HCT116 (cell line): ENCODE measurements around the gene MYL12B. TPM values are rescaled to one million over a fixed set of nuclear protein-coding genes. Genes with fewer than 3 reads are reported as not detected.

Source experiments
- ATAC-seq: fragments of 200-7000 bp; cut with Tn5 transposase; 2 replicates; pipeline ENCODE4 v1.9.1; 2020; ENCODE audit warnings: mild to moderate bottlenecking, moderate library complexity
- BruUV-seq: library from RNA; stranded (reverse); fragments of 400-500 nt; replicated peaks from 2 replicates; lab custom pipeline; 2021; lab: Mats Ljungman, UMichigan
- CTCF ChIA-PET: fragments of 300-600 bp; sonication (Branson Sonifier 250); formaldehyde crosslinking; loops from one replicate; lab custom pipeline; 2021; ENCODE audit warnings: antibody characterized with exemption; lab: Charles Lee
- POLR2A ChIA-PET: fragments of 300-600, 350-600 bp; sonication (Branson Sonifier 250); formaldehyde crosslinking; loops from one replicate; lab custom pipeline; 2021; ENCODE audit warnings: antibody characterized with exemption; lab: Charles Lee
- RAD21 ChIA-PET, 2 experiments: fragments of 300-600 bp; sonication (Branson Sonifier 250); formaldehyde crosslinking; loops; one replicate each; lab custom pipeline; 2023; ENCODE audit warnings: low total read pairs in 2 of 2; ENCODE audit not compliant: uncharacterized antibody in 2 of 2, unreplicated experiment in 2 of 2, low non-redundant PET in 1 of 2; lab: Charles Lee
- DNase-seq: peaks from one replicate; pipeline ENCODE4 v3.0.0-alpha.2; 2010; ENCODE audit warnings: low read depth, low spot score
- H2AFZ ChIP-seq: fragments of 200-600 bp; shearing (Covaris generic), sonication (generic); 2 replicates; pipeline ENCODE4 v1.6.1; 2017; ENCODE audit warnings: low read depth, mixed run types, mixed read lengths, antibody characterized with exemption, low read length; ENCODE audit not compliant: poor library complexity, severe bottlenecking
- H3K27ac ChIP-seq: 2 replicates; pipeline ENCODE4 v1.5.1; 2012; ENCODE audit warnings: low read depth, low read length
- H3K27me3 ChIP-seq: fragments of 200-600 bp; sonication (generic); 2 replicates; pipeline ENCODE4 v1.6.1; 2016; ENCODE audit warnings: mixed run types, low read length, mixed read lengths; ENCODE audit not compliant: insufficient read depth
- H3K36me3 ChIP-seq, 2 experiments: fragments of 200-500 bp in 1 of 2; fragments of 200-600 bp in 1 of 2; sonication (Bioruptor generic) in 1 of 2; sonication (generic) in 1 of 2; 2 replicates each; pipeline versions ENCODE4 v1.5.1 to v1.6.1; 2014 to 2016; ENCODE audit warnings: low read length in 2 of 2, inconsistent platforms in 1 of 2, mixed read lengths in 1 of 2, mixed run types in 1 of 2; ENCODE audit not compliant: insufficient read depth in 2 of 2, control insufficient read depth in 1 of 2
- H3K4me1 ChIP-seq, 2 experiments: fragments of 200-600 bp in 1 of 2; sonication (generic) in 1 of 2; 2 replicates each; pipeline versions ENCODE4 v1.5.1 to v1.6.1; 2012 to 2017; ENCODE audit warnings: low read length in 2 of 2, inconsistent platforms in 1 of 2, mild to moderate bottlenecking in 1 of 2, mixed read lengths in 1 of 2, mixed run types in 1 of 2, moderate library complexity in 1 of 2; ENCODE audit not compliant: insufficient read depth in 2 of 2, control insufficient read depth in 1 of 2
- H3K4me2 ChIP-seq: fragments of 200-600 bp; sonication (generic); 2 replicates; pipeline ENCODE4 v1.6.1; 2017; ENCODE audit warnings: mixed run types, low read length, mixed read lengths
- H3K4me3 ChIP-seq, 2 experiments: fragments of 200-600 bp in 1 of 2; sonication (generic) in 1 of 2; replicated peaks in 1 of 2; 2 replicates each; pipeline ENCODE4 v1.5.1; 2011 to 2016; ENCODE audit warnings: low read length in 2 of 2, control low read depth in 1 of 2, low read depth in 1 of 2, mild to moderate bottlenecking in 1 of 2, mixed read lengths in 1 of 2, mixed run types in 1 of 2
- H3K79me2 ChIP-seq: fragments of 200-600 bp; sonication (generic); 2 replicates; pipeline ENCODE4 v1.6.1; 2017; ENCODE audit warnings: mild to moderate bottlenecking, mixed run types, low read length, moderate library complexity, mixed read lengths; ENCODE audit not compliant: insufficient read depth
- H3K9ac ChIP-seq: fragments of 200-600 bp; sonication (generic); 2 replicates; pipeline ENCODE4 v1.6.1; 2016; ENCODE audit warnings: low read length, mixed read lengths
- H3K9me2 ChIP-seq: fragments of 200-600 bp; sonication (generic), shearing (Covaris generic); 2 replicates; pipeline ENCODE4 v1.6.1; 2017; ENCODE audit warnings: mixed run types, mild to moderate bottlenecking, moderate library complexity; ENCODE audit not compliant: insufficient read depth
- H3K9me3 ChIP-seq, 2 experiments: fragments of 200-500 bp in 1 of 2; fragments of 200-600 bp in 1 of 2; sonication (Bioruptor generic) in 1 of 2; sonication (generic) in 1 of 2; 2 replicates each; pipeline ENCODE4 v1.6.1; 2014 to 2017; ENCODE audit warnings: low read length in 2 of 2, mixed read lengths in 2 of 2, inconsistent platforms in 1 of 2, low read depth in 1 of 2, mild to moderate bottlenecking in 1 of 2, mixed run types in 1 of 2, moderate library complexity in 1 of 2; ENCODE audit not compliant: control insufficient read depth in 1 of 2, insufficient read depth in 1 of 2
- H4K20me1 ChIP-seq: fragments of 200-600 bp; sonication (generic), shearing (Covaris generic); 2 replicates; pipeline ENCODE4 v1.6.1; 2017; ENCODE audit warnings: mixed run types, mild to moderate bottlenecking, moderate library complexity; ENCODE audit not compliant: insufficient read depth
- CBX3 ChIP-seq: IDR thresholded peaks from 2 replicates; pipeline ENCODE4 v1.6.1; 2012; ENCODE audit warnings: low read depth
- CEBPB ChIP-seq: IDR thresholded peaks from 2 replicates; pipeline ENCODE4 v1.6.1; 2012; ENCODE audit warnings: low read depth
- EZH2phosphoT487 ChIP-seq: fragments of 200-600 bp; IDR thresholded peaks from 2 replicates; pipeline ENCODE4 v1.6.1; 2018; ENCODE audit warnings: antibody characterized with exemption, borderline replicate concordance
- JUND ChIP-seq: IDR thresholded peaks from 2 replicates; pipeline ENCODE4 v1.6.1; 2012
- RAD21 ChIP-seq: IDR thresholded peaks from 2 replicates; pipeline ENCODE4 v1.6.1; 2012; ENCODE audit warnings: low read depth, mild to moderate bottlenecking
- REST ChIP-seq: IDR thresholded peaks from 2 replicates; pipeline ENCODE4 v1.6.1; 2012; ENCODE audit warnings: low read depth
- SIN3A ChIP-seq: IDR thresholded peaks from 2 replicates; pipeline ENCODE4 v1.6.1; 2012; ENCODE audit warnings: low read depth
- SP1 ChIP-seq: IDR thresholded peaks from 2 replicates; pipeline ENCODE4 v1.6.1; 2012; ENCODE audit warnings: low read depth
- TCF7L2 ChIP-seq: IDR thresholded peaks from 2 replicates; pipeline ENCODE4 v1.7.0; 2011; ENCODE audit warnings: borderline replicate concordance, inconsistent platforms; ENCODE audit not compliant: insufficient read depth, insufficient read length; ENCODE audit errors: extremely low read depth
- ZBTB33 ChIP-seq: IDR thresholded peaks from 2 replicates; pipeline ENCODE4 v1.6.1; 2011; ENCODE audit warnings: mild to moderate bottlenecking, low read length, moderate library complexity; ENCODE audit not compliant: insufficient replicate concordance; ENCODE audit errors: extremely low read depth
- ZFX ChIP-seq: fragments of 450-650 bp; IDR thresholded peaks from 2 replicates; pipeline ENCODE4 v1.6.1; 2017
- ZNF274 ChIP-seq: fragments of 200-500 bp; sonication (Bioruptor generic); IDR thresholded peaks from 2 replicates; pipeline ENCODE4 v1.6.1; 2014; ENCODE audit warnings: mild to moderate bottlenecking, low read depth, low read length, inconsistent platforms
- intact Hi-C: fragments of 100-400 bp; cut with micrococcal nuclease; formaldehyde crosslinking; loops from 2 replicates; pipeline ENCODE4 v1.10.0; 2022
- total RNA-seq: library from RNA; stranded (reverse); gene quantifications from one replicate; pipeline ENCODE4 v1.2.1, GENCODE V29; 2021; ENCODE audit not compliant: unreplicated experiment
- TF ChIP-seq, protein P1 (sequence below): IDR thresholded peaks from 2 replicates; pipeline ENCODE4 v1.6.1; 2012

The MYL12B gene
- total RNA-seq, 1 experiment from 2014 or later: 403 TPM

DNA sequence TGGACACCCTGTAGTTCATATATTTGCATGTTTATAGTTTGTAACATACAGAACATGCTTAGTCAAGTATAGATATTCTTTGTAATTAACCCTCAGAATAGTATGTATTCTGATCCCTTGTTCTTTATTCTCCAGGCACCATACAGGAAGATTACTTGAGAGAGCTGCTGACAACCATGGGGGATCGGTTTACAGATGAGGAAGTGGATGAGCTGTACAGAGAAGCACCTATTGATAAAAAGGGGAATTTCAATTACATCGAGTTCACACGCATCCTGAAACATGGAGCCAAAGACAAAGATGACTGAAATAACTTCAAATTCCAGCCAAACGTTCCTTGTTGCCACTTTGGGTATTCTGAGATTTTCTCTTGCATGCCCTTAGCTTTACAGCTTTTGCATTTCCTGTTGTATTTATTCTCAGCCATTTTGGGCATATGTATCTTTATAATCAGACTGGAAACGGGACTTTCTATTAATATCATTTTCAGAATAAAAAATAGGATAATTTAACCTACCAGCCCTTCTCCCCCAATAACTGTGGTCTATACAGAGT, 6.2 kb upstream of the MYL12B start:
- POLR2A ChIA-PET: no interaction called here
- Histone ChIP-seq H3K36me3 (peaks cover 42 to 52% of the 10 kb centered on the region in 2 experiments; a peak in 3 of 4 replicates), H3K4me3 (no peak overlapping the region), H3K9me2 (no peaks in the 10 kb centered on the region), H3K4me2 (no peak overlapping the region), H3K9ac (no peak overlapping the region), H3K4me1 (peaks cover 19 to 23% of the 10 kb centered on the region in 2 experiments), H4K20me1 (no peaks in the 10 kb centered on the region), H3K27me3 (no peaks in the 10 kb centered on the region), H3K79me2 (peaks cover 40% of the 10 kb centered on the region), H3K9me3 (no peaks in the 10 kb centered on the region), H2AFZ (no peak overlapping the region), H3K27ac (no peak overlapping the region)
- no TSS peak for BruUV-seq
- CTCF ChIA-PET: no interaction called here
- RAD21 ChIA-PET: no interaction called here
- DNase-seq: no peak
- ATAC-seq: no peak
- TF ChIP-seq SIN3A (no peak), SP1 (no peak), CBX3 (no peak), CEBPB (no peak)
- intact Hi-C loops: no loop called here

DNA sequence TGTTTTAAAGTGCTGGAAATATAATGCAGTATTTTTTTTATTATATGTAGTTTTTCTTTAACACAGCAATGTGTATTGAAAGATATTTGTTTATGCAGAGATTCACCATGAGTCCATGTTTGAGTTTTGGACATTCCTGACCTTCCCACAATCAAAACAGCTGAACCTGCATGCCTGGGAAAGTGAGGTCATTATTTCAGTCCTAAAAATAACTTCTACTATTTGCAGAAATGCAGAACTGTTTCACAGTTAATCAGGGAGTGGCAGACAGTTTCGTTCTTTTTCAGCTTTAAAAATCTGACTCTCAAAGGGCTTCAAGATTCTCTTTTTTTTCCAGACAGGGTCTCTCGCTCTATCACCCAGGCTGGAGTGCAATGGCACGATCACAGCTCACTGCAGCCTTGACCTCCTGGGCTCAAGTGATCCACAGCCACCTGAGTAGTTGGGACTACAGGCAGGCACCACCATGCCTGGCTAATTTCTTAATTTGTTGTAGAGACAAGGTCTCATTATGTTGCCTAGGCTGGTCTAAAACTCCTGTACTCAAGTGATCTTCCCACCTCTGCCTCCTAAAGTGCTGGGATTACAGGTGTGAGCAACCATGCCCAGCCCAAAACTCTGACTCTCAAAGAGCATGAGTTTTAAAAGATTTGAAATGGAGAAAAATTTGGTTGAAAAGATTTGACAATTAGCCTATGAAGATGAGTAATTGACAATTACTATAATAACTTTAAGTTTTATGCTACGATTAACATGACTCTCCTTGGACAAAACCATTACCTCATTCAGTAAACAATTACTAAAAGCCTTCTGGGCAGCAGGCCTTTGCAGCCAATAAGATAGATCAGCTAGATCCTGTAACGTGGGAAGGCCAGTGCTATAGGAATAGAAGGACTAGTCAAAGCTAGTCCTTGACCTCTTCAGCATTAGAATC, 5.0 kb upstream of the MYL12B start:
- no peak overlapping the region for H3K4me3 ChIP-seq
- H3K9me3 ChIP-seq: no peaks in the 10 kb centered on the region
- no peak overlapping the region for H2AFZ ChIP-seq
- no TSS peak for BruUV-seq
- no peaks in the 10 kb centered on the region for H3K27me3 ChIP-seq
- H3K9ac ChIP-seq: no peak overlapping the region
- ChIA-PET POLR2A (interaction anchor here (0.7 kb wide), 1 partner anchor 189 kb away, joined by 3 read pairs; no protein-coding TSS in a partner anchor), CTCF (no interaction called here), RAD21 (no interaction called here)
- H3K4me1 ChIP-seq: peaks cover 7 to 14% of the 10 kb centered on the region in 2 experiments
- no peaks in the 10 kb centered on the region for H4K20me1 ChIP-seq
- intact Hi-C loops: no loop called here
- no peak for DNase-seq
- no peak overlapping the region for H3K27ac ChIP-seq
- H3K79me2 ChIP-seq: peaks cover 34% of the 10 kb centered on the region
- ATAC-seq: no peak
- H3K9me2 ChIP-seq: no peaks in the 10 kb centered on the region
- H3K36me3 ChIP-seq: peaks cover 42 to 52% of the 10 kb centered on the region in 2 experiments; a peak in 3 of 4 replicates
- no peak overlapping the region for H3K4me2 ChIP-seq
- no peak for TF ChIP-seq TCF7L2
- TF ChIP-seq ZNF274: no peak
- no peak for TF ChIP-seq RAD21
- no peak for TF ChIP-seq ZBTB33
- no peak for TF ChIP-seq ZFX
- no peak for TF ChIP-seq CBX3
- TF ChIP-seq JUND: no peak
- TF ChIP-seq CEBPB: no peak
- no peak for TF ChIP-seq EZH2phosphoT487
- TF ChIP-seq, protein P1, sequence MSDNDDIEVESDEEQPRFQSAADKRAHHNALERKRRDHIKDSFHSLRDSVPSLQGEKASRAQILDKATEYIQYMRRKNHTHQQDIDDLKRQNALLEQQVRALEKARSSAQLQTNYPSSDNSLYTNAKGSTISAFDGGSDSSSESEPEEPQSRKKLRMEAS: no peak
- no peak for TF ChIP-seq REST
